Activated effector memory CD4-positive, alpha-beta T cell treated with Interleukin-2 at 50 U/mL for 16 hours (primary cell): Measurements from ENCODE around the gene RAB11B.
"Not testable (repeated sequence)": the region's sequence is repeated elsewhere in the genome, so short reads cannot be mapped to it uniquely, and the experiment has no call there.

Experiments
- DNase-seq: peaks from one replicate; pipeline ENCODE4 v3.0.0-alpha.2; 2020

The RAB11B gene

DNA sequence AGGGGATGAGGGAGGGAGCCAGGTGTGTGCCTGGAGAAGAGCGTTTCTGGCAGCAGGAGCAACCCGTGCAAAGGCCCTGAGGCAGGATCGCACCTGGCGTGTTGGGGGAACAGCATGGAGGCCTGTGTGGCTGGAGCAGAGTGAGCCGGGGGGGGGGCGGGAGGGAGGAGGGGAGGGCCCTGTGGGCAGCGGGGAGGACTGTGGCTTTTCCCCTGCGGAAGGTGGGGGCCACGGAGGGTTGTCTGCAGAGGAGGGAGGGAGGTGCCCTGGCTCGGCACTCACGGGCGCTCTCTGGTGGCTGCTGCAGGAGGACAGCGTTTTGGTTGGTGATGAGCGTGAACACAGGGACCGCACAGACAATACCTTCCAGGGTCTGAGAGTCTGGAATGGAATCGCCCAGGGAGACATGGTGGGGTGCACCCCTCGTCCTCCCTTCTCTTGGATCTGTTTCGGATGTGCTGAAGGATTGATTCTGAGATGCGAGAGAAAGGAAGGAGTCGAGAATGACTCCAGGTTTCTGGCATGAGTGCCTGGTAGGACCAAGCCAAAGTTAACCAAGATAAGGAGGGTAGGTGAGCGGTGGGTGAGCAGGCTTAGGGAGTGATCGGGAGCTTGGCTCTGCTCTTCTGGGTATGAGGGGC lies 6.5 kb downstream of the RAB11B start:
- peak; percentile 59 for DNase-seq

DNA sequence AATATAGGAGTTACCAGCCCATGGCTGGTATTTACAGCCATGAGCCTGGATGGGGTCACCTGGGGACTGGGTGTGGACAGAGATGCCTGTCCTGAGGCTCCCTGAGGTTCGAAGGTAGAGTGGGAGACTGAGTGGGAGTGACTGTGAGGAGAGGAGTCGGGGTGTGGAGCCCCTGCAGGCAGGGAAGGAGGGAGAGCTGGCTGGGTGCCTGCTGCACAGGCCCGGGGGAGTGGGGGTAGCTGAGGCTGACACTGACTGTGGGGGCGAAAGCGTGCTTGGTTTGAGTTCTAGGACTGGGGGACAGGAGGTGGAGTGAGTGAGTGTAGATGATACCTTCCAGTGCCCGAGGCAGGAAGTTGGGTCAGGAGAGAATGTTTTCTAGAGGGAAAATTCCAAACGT lies 7.1 kb downstream of the RAB11B start:
- no peak for DNase-seq

DNA sequence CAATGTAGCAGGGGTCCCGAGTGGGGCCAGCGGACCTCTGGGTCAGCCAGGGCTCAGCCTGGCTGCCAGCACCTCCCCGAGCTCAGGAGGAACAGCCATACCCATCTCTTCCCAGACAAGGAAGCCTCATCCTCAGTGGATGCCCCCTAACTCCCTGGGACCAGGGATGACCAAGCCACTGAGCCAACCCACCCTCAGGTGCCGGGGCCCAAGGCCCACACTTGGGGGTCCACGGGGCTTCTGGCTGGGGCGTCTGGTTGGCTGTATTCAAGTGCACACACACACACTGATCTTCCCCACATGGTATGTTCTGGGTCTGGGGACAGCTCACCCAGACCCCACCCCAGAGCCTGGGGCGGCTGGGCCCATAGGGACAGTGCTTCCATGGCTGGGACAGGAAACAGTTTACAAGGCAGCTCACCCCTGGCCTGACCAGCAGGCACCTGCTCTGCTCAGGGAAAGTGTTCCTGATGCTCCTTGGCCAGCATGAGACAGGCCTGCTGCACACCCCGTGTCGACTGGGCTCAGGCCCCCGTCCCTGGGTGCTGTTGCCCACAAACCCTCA lies 7.7 kb downstream of the RAB11B start:
- no peak for DNase-seq

DNA sequence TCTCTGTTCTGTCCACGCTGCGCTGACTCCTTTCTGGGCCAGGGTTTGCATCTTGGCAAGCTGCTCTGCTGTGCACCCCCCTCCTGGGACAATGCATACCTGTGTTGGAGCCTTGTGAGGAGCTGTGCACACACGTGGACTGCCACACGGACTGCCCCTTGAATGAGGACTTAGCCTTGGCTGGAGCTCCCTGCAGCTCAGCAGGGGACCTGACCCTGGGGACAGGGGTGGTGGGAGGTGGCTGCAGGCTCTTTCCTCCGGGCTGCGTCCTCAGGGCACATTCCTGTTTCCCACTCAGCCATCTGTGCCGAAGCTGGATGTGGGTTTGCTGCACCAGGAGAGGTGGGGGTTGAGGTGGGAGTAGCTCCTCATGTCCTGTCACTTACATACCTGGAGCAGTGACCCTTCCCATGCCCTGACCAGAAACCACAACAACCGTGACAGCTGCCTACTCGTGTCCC lies 8.2 kb downstream of the RAB11B start:
- DNase-seq, result no peak

DNA sequence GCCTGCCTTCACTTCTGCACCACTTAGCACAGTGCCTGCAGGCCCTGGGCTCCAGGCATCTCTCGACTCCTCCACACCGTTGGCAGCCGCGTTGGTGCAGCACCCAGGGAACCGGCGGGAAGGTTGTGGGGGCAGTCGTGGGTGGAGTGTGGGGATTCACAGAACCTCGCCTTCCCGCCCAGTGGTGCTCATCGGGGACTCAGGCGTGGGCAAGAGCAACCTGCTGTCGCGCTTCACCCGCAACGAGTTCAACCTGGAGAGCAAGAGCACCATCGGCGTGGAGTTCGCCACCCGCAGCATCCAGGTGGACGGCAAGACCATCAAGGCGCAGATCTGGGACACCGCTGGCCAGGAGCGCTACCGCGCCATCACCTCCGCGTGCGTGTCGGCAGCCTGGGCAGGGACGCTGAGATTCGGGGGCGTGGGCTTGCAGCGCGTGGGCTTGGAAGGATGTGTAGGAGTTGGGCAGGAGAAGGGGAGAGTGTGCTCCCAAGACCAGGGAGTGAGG lies 9.6 kb downstream of the RAB11B start:
- no peak for DNase-seq

DNA sequence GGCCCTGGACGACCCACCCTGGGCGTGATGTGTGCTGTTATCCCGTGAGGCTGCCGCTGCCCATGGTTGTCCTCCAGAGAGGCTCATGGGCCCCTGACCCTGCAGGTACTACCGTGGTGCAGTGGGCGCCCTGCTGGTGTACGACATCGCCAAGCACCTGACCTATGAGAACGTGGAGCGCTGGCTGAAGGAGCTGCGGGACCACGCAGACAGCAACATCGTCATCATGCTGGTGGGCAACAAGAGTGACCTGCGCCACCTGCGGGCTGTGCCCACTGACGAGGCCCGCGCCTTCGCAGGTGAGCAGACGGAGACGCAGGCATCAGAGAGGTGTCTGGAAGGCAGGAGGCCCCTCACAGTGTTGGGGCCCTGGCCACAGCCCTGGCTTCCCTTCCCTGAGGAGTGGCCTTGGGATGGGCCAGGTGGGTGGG lies 11.8 kb downstream of the RAB11B start:
- no peak for DNase-seq

DNA sequence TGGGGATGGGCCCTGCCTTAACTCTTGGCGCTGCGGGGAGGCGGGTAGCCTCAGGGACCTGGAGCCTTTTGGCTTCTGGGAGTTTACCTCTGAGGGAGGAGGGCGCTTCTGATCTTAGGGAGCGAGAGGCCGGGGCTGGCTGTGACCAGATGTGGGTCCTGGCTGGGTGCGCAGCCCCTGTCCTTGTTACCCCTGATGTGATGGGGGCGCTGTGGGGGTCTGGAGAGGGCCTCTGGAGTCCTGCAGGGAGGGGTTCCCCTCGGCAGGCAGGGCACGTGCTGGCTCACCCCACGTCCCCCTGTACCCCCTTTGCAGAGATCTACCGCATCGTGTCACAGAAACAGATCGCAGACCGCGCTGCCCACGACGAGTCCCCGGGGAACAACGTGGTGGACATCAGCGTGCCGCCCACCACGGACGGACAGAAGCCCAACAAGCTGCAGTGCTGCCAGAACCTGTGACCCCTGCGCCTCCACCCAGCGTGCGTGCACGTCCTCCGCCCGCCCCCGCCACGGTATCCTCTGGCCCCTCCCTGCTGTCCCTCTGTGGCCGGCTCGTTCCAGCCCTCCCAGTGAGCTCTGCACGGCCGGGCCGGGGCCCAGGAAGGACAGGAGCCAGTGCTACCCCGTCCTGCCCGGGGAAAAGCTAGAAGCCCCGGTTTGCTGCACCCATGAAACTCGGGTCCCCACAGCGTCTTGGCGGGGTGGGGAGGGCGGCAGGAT lies 13.1 kb downstream of the RAB11B start:
- no peak for DNase-seq

DNA sequence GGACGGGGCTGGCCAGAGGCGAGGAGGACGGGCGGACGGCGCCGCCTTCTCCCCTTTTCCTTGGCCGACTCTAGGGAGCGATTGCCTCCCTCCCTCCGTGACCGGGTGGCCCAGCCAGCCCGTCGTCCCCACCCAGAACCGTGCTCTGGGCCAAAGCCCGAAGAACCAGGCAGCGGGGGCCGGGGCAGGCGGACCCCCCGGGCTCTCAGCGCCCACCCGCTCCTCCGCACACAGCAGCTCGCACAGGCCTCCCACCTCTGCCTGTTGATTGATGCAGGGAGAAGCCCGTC lies 13.6 kb downstream of the RAB11B start:
- DNase-seq, result no peak

DNA sequence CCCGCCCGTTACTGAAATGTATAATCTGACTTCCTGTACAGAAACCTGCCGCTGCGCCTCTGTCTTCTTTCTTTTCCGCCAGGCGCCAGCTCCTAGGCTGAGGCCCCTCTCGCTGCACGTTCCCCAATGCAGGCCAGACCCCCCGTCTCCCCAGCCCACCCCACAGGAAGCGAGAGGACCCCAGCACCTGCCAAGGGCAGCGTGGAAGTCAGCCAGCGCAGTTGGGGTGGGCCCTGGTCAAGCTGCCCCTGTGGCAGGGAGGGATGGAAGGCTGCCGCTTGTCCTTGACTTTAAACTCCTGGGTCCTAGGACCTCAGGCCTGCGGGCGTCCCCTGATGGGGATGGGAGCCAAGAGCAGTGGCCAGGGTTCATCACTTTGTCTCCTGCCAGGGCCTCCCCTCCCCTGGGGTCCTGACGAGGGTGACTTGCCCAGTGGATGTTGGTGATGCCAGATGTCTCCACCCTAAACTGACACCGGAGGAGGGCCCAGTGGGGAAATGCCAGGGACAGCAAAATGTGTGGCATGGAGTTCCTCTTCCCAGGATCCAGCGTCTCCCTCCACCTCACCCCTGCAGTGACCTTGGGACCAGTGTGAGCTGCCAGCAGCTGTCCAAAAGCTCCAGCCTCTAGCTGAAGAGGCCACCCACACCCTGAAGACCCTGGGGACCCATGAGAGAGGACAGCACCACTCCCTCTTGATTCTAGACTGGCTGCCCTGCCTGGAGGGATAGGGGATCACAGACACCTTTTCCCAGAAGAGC lies 14.4 kb downstream of the RAB11B start:
- no peak for DNase-seq

DNA sequence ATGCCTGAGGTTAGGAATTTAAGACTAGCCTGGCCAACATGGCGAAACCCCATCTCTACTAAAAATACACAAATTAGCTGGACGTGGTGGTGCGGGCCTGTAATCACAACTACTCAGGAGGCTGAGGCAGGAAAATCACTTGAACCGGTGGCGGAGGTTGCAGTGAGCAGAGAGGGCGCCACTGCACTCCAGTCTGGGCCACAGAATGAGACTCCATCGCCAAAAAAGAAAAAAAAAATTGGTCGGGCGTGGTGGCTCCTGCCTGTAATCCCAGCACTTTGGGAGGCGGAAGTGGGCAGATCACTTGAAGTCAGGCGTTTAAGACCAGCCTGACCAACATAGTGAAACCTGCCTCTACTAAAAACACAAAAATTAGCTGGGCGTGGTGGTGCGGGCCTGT lies 20.6 kb downstream of the RAB11B start:
- DNase-seq, result not testable (repeated sequence)

DNA sequence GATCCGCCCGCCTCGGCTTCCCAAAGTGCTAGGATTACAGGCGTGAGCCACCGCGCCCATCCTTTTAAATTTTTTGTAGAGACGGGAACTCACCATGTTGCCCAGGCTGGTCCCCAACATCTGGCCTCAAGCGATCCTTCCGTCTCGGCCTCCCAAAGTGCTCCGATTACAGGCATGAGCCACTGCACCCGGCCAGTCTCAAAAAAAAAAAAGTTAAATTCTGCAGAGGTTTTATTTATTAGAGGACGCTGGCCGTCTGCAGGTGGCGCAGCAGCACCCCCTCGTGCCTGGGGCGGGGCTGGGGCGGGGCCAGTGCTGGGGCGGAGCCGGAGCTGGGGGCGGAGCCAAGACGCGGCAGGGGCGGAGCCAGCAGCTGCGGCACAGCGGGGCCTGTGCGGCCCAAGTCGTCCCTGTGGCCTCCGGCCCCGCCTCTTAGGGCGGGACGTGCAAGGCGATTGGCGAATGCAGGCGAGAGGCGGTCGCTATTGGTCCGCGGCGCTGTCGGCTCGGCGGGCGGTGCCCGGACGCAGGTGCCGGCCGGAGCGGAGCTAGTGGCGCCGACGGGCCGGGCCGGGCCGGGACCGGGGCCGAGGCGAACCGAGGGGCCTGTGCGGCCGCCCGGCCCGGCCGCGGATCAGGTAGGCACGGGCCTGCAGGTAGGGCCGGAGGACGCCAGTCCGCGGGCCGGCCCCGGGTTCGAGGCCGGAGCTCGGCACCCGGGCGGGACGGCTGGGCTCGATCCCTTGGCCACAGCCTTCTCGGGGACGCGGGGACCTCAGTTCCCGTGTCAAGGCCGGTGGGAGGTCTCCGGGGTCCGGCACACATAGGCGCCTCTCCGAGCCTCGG lies 22.8 kb downstream of the RAB11B start, which contains the start of gene MARCHF2:
TSS of gene MARCHF2 (plus strand) at position 523 of the 846 bp plus-strand sequence. CDS start 8,536 bp downstream, outside the sequence.
- DNase-seq, result peak; percentile 98

DNA sequence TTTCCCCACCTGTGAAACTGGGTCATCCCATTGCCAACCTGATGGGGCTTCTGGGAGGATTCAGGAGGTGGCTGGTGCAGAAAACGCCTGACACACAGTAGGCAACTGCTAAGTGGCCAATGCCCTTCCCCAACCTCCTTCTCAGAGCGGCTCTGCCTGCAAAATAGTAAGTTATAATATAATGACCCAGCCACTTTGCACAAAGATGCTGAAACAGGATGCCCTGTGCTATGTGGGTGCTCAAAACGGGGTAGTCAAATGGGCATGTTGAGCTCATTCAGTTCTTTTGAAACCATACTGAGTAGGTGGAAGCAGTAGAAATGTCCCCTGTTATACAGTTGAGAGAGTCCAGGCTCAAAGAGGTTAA lies 23.5 kb downstream of the RAB11B start:
- DNase-seq, result no peak

DNA sequence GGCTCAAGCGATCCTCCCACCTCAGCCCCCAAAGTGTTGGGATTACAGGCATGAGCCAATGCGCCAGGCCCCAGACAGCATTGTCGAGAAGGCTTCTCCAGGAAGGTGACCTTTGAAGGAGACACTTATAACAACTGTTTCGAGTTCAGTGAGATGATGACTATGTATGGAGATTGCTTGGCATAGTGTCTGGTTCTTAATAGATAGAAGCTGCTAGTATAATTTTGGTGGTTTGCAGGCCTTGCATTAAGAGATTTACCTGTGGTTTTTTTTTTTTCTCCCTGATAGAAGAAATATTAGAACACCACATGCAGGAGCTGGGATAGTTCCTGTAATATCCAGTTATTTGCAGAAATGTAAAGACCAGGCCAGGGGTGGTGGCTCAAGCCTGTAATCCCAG lies 26.6 kb downstream of the RAB11B start:
- no peak for DNase-seq

DNA sequence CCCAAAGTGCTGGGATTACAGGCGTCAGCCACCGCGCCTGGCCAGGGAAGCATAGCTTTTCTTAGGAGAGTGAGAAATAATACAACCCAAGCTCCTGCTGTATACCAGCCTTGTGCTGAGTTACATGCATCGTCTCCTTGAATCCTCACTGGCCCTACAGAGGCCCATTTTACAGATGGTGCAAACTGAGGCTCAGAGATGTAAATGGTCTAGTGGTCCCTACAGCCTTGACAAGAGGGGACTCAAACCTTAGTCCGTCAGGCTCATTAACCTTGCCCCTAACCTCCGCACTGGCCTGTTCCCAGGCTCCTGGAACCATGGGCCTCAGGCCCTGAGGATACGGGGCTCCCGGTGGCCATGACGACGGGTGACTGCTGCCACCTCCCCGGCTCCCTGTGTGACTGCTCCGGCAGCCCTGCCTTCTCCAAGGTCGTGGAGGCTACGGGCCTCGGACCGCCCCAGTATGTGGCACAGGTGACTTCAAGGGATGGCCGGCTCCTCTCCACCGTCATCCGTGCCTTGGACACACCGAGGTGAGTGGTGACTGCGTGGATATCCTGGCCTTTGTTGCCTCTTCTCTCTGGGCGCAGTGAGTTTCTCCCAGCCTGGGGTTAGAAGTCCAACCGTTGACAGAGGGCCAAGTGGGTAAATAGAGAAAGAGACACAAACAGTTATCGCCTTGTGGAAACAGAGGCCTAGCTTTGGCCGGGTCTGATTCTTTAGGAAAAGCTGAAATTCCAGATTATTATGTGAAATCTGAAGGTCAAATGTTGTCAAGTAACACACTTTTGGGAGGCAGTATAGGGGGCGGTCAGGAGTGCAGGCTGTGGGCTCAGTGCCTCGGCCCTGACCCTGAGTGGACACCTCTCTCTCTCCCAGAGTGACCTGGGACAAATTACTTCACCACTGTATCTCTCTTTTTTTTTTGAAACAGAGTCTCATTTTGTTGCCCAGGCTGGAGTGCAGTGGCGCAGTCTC lies 31.6 kb downstream of the RAB11B start:
- DNase-seq, result no peak

DNA sequence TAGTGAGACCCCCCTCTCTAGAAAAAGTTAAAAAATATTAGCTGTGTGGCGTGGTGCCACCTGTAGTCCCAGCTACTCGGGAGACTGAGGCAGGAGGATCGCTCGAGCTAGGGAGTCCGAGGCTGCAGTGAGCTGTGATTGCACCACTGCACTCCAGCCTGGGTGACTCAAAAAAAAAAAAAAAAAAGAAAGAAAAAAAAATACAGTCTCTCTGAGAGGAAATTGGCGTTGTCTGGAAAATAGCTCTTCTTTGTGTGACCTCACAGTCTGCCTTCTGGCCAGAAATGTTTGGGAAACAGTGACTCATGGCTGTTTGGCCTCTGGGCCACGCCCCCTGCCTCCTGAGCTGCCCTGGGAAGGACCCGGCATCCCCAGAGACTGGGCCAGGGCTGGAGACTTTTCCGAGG lies 33.7 kb downstream of the RAB11B start:
- DNase-seq, result no peak

DNA sequence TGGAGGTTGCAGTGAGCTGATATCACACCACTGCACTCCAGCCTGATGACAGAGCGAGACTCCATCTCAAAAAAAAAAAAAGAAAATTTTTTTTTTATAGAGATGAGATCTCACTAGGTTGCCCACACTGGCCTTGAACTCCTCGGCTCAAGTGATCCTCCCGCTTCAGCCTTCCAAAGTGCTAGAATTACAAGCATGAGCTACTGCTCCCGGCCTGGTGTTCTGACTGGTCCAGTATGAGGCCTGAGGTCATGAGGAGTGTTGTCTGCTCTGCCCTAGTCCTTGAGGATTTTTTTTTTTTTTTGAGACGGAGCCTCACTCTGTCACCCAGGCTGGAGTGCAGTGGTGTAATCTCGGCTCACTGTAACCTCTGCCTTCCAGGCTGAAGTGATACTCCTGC lies 35.2 kb downstream of the RAB11B start:
- DNase-seq, result not testable (repeated sequence)

DNA sequence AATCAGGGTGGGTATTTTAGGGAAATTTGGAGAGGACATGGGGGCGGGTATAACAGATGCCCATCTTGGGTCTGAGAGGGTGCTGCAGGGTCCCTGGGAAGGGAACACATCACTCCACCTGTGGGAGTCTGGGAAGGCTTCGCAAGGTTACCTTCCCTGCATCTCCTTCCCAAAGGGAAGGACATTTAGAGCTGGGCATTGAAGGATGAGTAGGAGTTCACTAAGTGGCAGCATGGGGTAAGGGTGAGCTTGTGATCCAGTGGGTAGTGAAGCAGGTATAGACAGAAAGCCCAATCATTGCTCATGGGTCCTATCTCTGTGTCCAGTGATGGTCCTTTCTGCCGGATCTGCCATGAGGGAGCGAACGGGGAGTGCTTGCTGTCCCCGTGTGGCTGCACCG lies 36.1 kb downstream of the RAB11B start:
- no peak for DNase-seq

DNA sequence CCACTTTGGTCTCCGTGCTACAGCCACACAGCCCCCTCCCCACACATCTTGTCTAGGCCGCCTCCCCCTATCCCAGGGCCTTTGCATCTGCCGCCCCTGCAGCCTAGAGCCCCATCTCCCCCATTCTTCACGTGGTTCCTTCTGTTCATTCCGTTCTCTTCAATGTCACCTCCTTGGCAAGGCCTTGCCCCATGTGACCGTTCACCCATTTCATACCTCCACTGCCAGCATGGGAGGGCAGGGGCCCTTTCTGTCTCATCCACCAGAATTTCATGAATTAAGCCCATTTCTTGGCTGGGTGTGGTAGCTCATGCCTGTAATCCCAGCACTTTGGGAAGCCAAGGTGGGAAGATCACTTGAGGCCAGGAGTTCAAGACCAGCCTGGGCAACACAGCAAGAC lies 38.9 kb downstream of the RAB11B start:
- DNase-seq, result no peak

DNA sequence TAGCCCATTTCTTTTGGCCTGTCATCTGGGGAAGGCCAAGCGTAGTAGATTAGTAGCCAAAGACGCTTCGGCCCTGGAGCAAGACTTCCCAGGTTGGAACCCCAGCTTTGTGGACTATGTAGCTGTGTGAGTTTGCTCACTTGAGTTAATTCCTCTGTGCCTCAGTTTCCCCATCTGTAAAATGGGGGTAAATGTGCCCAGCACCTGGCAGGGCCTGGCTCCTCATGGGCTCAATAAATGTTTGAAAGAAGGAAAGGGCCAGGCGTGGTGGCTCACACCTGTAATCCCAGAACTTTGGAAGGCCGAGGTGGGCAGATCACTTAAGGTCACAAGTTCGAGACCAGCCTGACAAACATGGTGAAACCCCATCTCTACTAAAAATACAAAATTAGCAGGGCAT lies 39.7 kb downstream of the RAB11B start:
- DNase-seq, result no peak

DNA sequence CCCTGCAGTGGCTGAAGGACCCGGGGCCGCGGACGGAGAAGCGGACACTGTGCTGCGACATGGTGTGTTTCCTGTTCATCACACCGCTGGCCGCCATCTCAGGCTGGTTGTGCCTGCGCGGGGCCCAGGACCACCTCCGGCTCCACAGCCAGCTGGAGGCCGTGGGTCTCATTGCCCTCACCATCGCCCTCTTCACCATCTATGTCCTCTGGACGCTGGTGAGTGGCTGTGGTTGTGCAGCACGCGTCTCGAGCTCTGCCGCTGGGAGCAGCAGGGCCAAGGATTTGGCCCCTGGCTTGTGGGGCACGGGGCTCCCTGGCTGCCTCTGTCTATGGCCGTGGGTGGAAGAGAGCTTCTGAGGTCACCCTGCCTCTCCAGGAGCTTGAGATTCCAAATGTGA lies 40.5 kb downstream of the RAB11B start:
- no peak for DNase-seq

DNA sequence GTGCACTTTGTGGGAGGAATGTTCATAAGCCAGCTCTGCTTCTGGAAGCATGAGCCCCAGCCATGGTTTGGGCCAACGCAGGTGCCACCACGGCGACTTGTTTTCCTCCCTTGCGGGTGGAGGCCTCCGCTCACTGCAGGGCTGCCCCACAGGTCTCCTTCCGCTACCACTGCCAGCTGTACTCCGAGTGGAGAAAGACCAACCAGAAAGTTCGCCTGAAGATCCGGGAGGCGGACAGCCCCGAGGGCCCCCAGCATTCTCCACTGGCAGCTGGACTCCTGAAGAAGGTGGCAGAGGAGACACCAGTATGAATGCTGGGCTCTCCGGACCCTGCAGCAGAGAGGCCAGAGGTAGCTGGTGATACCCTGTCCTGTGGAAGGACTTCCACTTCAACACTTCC lies 48.1 kb downstream of the RAB11B start:
- no peak for DNase-seq
